Measurements from ENCODE around the gene ADCY4. TPM values are rescaled to one million over a fixed set of nuclear protein-coding genes. Genes with fewer than 3 reads are reported as not detected.
"Not testable (repeated sequence)": the region's sequence is repeated elsewhere in the genome, so short reads cannot be mapped to it uniquely, and the experiment has no call there.

Gene ADCY4
- total RNA-seq, 4 donors from 2014 or later, result 6.7 to 22.8 (median 16.5) TPM

- intact Hi-C loops (cut with DNase I; ENCODE audit: low total_unique reads), result no loop called here
- H3K4me3 ChIP-seq (ENCODE audit: low read depth, poor library complexity, severe bottlenecking), result no peak overlapping the region
- no peak for DNase-seq (ENCODE audit: low spot score in 2 of 2)
- TF ChIP-seq CTCF (IDR thresholded peaks at IDR 0.05) (no peak), POLR2A (IDR thresholded peaks at IDR 0.05) (no peak)
- WGBS, 2 donors, result 83 to 85% methylated on average over 12 of the region's 12 CpGs
Measured at GRCh38 chr14:24372701-24373416, 38.0 kb upstream of the ADCY4 start.

- intact Hi-C loops (cut with DNase I; ENCODE audit: low total_unique reads), result not testable (repeated sequence)
Measured at GRCh38 chr14:24371605-24372004, 36.7 kb upstream of the ADCY4 start.

DNA sequence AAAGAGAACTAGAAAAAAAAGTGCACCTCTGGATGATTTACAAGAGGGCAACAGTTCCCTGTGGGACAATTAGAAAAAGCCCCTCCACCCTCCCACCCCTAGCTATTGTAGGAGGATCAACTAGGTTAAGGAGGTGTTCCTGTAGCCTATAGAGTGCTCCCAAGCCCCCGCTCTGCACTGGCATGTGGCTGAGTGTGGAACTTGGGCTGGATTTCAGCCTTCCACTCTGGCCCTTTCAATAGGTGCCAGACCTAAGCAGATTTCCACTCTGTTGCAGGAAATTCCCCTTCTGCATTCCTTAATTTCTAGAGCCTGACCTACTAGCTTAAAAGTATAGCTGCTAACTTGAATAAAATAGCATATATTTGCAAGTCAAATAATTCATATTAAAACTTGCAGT is 35.9 kb upstream of the ADCY4 start:
- TF ChIP-seq POLR2A (IDR thresholded peaks at IDR 0.05), result no peak
- TF ChIP-seq CTCF (IDR thresholded peaks at IDR 0.05), result no peak
- WGBS, 2 donors, result 71 to 78% methylated on average over 1 of the region's 1 CpG
- intact Hi-C loops (cut with DNase I; ENCODE audit: low total_unique reads), result no loop called here
- DNase-seq (ENCODE audit: low spot score in 2 of 2), result no peak
- H3K4me3 ChIP-seq (ENCODE audit: low read depth, poor library complexity, severe bottlenecking), result no peak overlapping the region

More at GRCh38 chr14:24371605-24372004, 36.7 kb upstream of the ADCY4 start:
- not testable (repeated sequence) for DNase-seq (ENCODE audit: low spot score in 2 of 2); H3K4me3 ChIP-seq (ENCODE audit: low read depth, poor library complexity, severe bottlenecking)
- 75 to 93% methylated on average over 3 of the region's 3 CpGs for WGBS, 2 donors

GRCh38 chr14:24369907-24370687 is 35.2 kb upstream of the ADCY4 start:
- no peak overlapping the region for H3K4me3 ChIP-seq (ENCODE audit: low read depth, poor library complexity, severe bottlenecking)
- DNase-seq (ENCODE audit: low spot score in 2 of 2), result no peak
- TF ChIP-seq POLR2A (IDR thresholded peaks at IDR 0.05) (no peak), CTCF (IDR thresholded peaks at IDR 0.05) (no peak)
- WGBS, 2 donors, result 71 to 80% methylated on average over 28 to 31 of the region's 32 CpGs
- intact Hi-C loops (cut with DNase I; ENCODE audit: low total_unique reads), result loop anchor here (5.0 kb wide), 1 partner anchor 57 kb away; the partner anchor contains the start of genes CBLN3 and KHNYN

GRCh38 chr14:24369463-24369862 is 34.6 kb upstream of the ADCY4 start:
- 74 to 76% methylated on average over 15 to 20 of the region's 20 CpGs for WGBS, 2 donors
- DNase-seq (ENCODE audit: low spot score in 2 of 2), result no peak
- H3K4me3 ChIP-seq (ENCODE audit: low read depth, poor library complexity, severe bottlenecking), result no peak overlapping the region
- TF ChIP-seq CTCF (IDR thresholded peaks at IDR 0.05) (no peak), POLR2A (IDR thresholded peaks at IDR 0.05) (no peak)
- intact Hi-C loops (cut with DNase I; ENCODE audit: low total_unique reads), result loop anchor here (5.0 kb wide), 1 partner anchor 58 kb away; the partner anchor contains the start of genes CBLN3 and KHNYN
